ENCODE measurements around the gene GPR55.

Gene GPR55

DNA sequence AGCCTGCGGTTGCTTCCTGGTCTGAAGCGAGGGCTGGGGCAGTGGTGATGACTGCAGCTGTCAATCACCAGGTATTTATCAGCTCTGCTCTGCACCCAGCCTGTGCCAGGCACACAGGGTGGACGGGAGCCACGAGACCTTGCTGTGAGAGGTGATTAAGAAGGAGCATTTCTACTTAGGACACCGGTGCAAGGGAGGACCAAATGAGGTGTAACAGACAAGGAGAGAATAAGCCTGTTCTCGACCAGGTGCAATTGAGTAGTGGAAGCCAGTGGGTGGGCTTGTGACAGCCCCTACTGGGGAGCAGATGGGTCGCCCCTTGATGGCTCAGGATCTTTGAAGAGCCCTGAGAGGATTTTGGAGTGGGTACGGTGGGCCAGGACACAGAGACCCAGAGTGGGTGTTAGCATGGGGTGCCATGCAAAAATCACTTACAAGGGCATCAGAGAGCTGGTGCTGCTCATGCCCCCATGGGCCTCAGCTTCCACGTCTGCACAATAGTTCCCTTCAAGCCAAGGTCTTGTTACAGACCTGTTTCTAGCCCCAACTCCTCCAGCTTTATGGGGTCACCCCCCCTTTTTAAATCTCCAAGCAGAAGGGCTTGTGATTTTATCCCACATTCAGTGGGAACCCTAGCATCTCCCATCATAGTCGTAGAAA, 24.6 kb downstream of the GPR55 start:
- POLR2A ChIA-PET = no interaction called here
- DNase-seq (ENCODE audit: extremely low spot score) = no peak
- CTCF ChIA-PET = interaction anchor here (0.8 to 13.8 kb wide), 10 partner anchors 8 to 153 kb away, joined by 3 to 256 read pairs (median 5); no protein-coding TSS in a partner anchor
- TF ChIP-seq, protein P1, sequence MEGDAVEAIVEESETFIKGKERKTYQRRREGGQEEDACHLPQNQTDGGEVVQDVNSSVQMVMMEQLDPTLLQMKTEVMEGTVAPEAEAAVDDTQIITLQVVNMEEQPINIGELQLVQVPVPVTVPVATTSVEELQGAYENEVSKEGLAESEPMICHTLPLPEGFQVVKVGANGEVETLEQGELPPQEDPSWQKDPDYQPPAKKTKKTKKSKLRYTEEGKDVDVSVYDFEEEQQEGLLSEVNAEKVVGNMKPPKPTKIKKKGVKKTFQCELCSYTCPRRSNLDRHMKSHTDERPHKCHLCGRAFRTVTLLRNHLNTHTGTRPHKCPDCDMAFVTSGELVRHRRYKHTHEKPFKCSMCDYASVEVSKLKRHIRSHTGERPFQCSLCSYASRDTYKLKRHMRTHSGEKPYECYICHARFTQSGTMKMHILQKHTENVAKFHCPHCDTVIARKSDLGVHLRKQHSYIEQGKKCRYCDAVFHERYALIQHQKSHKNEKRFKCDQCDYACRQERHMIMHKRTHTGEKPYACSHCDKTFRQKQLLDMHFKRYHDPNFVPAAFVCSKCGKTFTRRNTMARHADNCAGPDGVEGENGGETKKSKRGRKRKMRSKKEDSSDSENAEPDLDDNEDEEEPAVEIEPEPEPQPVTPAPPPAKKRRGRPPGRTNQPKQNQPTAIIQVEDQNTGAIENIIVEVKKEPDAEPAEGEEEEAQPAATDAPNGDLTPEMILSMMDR (IDR thresholded peaks at IDR 0.05; ENCODE audit: control extremely low read depth, extremely low read depth, low read depth, missing control alignments) = no peak

DNA sequence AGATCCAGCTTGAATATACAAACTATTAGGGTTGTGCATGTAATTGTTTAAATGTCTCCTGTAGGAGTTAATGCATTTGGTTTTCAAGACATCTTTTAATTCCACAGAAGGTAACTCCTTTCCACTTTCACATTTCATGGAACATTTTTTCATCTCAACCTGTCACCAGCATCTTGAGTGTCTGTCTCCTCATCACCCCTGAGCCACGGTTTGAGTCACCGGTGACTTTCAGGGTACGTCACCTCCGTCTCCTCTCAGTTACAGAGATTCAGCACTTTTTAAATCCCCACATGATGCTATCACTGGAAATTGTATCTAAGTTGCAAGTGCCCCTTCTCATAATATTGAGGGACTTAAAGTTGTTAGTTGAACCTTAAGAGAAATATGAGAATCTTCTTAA, 25.3 kb downstream of the GPR55 start:
- ChIA-PET CTCF (interaction anchor here (0.7 to 13.8 kb wide), 8 partner anchors 7 to 157 kb away, joined by 3 to 256 read pairs (median 13); no protein-coding TSS in a partner anchor), POLR2A (no interaction called here)
- TF ChIP-seq, protein P1 (IDR thresholded peaks at IDR 0.05; ENCODE audit: control extremely low read depth, extremely low read depth, low read depth, missing control alignments) = no peak
- no peak for DNase-seq (ENCODE audit: extremely low spot score)

DNA sequence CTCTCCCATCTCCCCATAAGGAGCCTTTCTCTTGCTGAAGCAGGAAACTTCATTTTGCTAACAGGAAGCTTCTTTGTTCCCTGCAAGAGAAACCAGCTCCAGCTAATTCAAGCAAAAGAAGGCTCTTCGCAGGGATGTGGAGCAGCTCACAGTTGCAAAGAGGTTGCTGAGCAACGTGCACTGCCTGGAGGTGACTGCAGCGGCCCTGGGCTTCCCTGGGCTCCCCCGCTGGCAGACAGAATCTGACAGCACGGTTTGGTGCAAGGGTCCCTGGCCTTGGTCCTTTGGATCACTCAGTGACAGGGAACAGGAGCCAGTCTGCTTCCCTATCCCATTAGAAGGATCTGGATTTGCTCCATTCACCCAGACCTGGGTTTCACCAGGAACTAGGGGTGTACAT, 25.8 kb downstream of the GPR55 start:
- ChIA-PET CTCF (interaction anchor here (0.7 to 13.8 kb wide), 6 partner anchors 11 to 158 kb away, joined by 3 to 256 read pairs (median 8); no protein-coding TSS in a partner anchor), POLR2A (no interaction called here)
- DNase-seq (ENCODE audit: extremely low spot score) = no peak
- TF ChIP-seq, protein P1 (IDR thresholded peaks at IDR 0.05; ENCODE audit: control extremely low read depth, extremely low read depth, low read depth, missing control alignments) = no peak

DNA sequence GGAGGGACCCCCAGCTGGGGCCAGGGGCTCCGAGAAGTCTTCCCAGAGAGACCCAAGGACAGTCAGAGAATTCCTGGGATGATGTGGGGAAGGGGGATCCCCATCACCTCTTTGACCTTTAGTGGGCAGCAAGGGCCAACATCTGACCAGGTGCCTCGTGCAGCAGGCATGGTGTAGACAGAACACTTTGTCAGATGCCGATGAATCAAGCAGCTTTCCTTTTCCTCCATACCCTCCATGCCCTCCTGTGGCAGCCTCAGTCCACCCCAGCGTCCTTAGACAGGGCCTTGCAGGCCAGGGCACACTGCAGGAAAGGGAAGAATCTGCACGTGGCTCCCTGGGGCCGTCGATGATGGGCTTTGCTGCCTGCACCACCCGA, 26.3 kb downstream of the GPR55 start:
- TF ChIP-seq, protein P1 (IDR thresholded peaks at IDR 0.05; ENCODE audit: control extremely low read depth, extremely low read depth, low read depth, missing control alignments) = no peak
- ChIA-PET POLR2A (no interaction called here), CTCF (interaction anchor here (0.9 to 13.8 kb wide), 8 partner anchors 11 to 154 kb away, joined by 3 to 256 read pairs (median 8); no protein-coding TSS in a partner anchor)
- DNase-seq (ENCODE audit: extremely low spot score) = no peak

DNA sequence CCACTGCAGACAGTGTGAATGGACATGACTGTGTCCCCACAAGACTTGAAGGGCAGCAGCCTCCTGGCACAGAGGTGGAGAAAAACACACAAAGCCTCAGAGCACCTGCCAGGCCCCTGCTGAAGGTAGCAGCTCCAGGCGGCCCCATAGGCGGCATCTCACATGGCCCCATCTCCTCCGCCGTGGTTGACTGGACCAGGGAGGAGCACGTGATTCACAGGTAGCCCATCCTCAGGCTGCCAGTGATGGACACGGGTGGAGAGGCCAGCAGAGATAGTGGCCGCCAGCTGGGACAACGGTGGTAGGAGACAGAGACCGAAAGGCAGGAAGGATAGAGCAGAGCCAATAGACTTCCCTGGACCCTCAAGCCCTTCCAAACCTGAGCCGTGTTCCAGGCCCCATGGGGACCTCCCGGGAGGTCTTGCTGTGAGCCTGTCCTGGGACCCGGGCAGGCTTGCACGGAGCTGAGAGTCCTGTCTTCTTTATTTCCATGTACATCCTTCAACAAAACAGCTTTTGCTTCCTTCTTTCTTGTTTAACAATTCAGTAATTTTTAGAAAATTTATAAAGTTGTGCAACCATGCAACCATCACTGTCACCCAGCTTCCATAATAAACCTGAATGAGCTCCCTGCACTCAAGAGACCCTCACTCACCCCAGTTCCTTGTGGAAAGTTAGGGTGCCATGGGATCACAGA, 26.9 kb downstream of the GPR55 start:
- POLR2A ChIA-PET = no interaction called here
- no peak for DNase-seq (ENCODE audit: extremely low spot score)
- TF ChIP-seq, protein P1 (IDR thresholded peaks at IDR 0.05; ENCODE audit: control extremely low read depth, extremely low read depth, low read depth, missing control alignments) = no peak
- CTCF ChIA-PET = interaction anchor here (0.7 to 13.8 kb wide), 14 partner anchors 15 to 155 kb away, joined by 3 to 256 read pairs (median 4); partner anchors contain the start of gene ITM2C

DNA sequence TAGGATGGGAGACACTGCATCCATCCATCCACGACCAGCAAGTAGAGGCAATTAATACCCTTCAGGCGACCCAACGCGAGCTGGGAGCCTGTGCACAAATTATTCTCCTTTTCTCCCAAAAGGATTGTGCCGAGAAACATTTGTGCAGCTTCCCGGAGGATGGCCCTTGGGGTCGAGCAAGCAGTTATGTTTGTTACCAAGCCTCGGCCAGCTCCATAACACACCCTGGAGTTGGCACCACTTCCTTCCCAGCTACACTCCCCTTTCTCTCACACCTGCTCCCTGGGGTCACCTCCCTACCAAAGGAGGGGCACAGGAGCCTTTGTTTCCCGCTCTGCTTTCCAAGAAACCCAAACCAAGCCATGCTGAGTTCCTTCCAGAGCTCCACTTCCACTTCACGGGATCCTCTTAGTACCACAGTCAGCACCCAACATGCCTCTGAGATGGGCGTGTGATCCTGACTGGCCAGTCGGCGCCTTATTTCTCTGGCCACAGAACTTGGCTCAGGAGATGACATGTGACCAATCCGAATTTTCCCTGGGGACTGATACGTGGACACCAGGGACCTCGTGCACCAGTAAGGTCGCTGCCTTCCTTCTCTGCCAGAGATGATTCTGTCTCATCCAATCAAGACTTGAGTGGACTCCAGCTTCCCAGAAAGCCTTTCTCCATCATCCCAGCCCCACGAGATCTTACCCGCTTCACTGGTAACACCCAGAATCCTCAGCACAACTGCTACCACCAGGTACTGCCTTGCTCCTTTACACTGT, 28.5 kb downstream of the GPR55 start:
- ChIA-PET CTCF (interaction anchor here (1.1 to 13.8 kb wide), 13 partner anchors 7 to 156 kb away, joined by 3 to 256 read pairs (median 5); no protein-coding TSS in a partner anchor), POLR2A (no interaction called here)
- no peak for DNase-seq (ENCODE audit: extremely low spot score)
- TF ChIP-seq, protein P1 (IDR thresholded peaks at IDR 0.05; ENCODE audit: control extremely low read depth, extremely low read depth, low read depth, missing control alignments) = no peak
